Muscle of leg (tissue), 11 donors: ENCODE data around the gene ANO1. TPM values are rescaled to one million over a fixed set of nuclear protein-coding genes. Genes with fewer than 3 reads are reported as not detected.

Experiments used
- DNase-seq: peaks from one replicate; pipeline ENCODE4 v3.0.0; 2013
- H3K27ac ChIP-seq: one replicate; pipeline ENCODE4 v1.5.1; 2013; ENCODE audit warnings: mild to moderate bottlenecking, low read length, control low read depth
- H3K27me3 ChIP-seq: one replicate; pipeline ENCODE4 v1.6.1; 2013; ENCODE audit warnings: low read length; ENCODE audit not compliant: control insufficient read depth, insufficient read depth
- H3K36me3 ChIP-seq: one replicate; pipeline ENCODE4 v1.6.1; 2013; ENCODE audit warnings: low read length; ENCODE audit not compliant: control insufficient read depth, insufficient read depth
- H3K4me1 ChIP-seq: one replicate; pipeline ENCODE4 v1.6.1; 2013; ENCODE audit warnings: low read length; ENCODE audit not compliant: control insufficient read depth, insufficient read depth
- H3K4me3 ChIP-seq: one replicate; pipeline ENCODE4 v1.5.1; 2013; ENCODE audit warnings: low read length, control low read depth
- H3K9me3 ChIP-seq: replicated peaks from 2 replicates; pipeline ENCODE4 v1.6.1; 2013; ENCODE audit warnings: low read depth, low read length; ENCODE audit not compliant: control insufficient read depth
- WGBS: methylation state at CpG from one replicate; pipeline ENCODE4 v1.1.5; 2013; ENCODE audit warnings: missing lambda C conversion rate; ENCODE audit not compliant: insufficient coverage; 5-methylcytosine and 5-hydroxymethylcytosine counted together
- polyA plus RNA-seq, 8 donors: library from polyadenylated mRNA; unstranded; fragments of 120-200 nt; gene quantifications; one replicate each; pipeline versions ENCODE4 v1.2.1 to v1.2.3, GENCODE V29; 2013; ENCODE audit warnings: inconsistent platforms in 1 of 8, low replicate concordance in 1 of 8; ENCODE audit not compliant: insufficient read length in 8 of 8, insufficient read depth in 1 of 8
- total RNA-seq: library from RNA; stranded (reverse); fragments of 120-200 nt; gene quantifications from one replicate; pipeline ENCODE4 v1.2.4, GENCODE V29; 2013

ANO1 gene
- total and polyA plus RNA-seq, 9 donors, result 5.1 to 15.4 (median 8.2) TPM

DNA sequence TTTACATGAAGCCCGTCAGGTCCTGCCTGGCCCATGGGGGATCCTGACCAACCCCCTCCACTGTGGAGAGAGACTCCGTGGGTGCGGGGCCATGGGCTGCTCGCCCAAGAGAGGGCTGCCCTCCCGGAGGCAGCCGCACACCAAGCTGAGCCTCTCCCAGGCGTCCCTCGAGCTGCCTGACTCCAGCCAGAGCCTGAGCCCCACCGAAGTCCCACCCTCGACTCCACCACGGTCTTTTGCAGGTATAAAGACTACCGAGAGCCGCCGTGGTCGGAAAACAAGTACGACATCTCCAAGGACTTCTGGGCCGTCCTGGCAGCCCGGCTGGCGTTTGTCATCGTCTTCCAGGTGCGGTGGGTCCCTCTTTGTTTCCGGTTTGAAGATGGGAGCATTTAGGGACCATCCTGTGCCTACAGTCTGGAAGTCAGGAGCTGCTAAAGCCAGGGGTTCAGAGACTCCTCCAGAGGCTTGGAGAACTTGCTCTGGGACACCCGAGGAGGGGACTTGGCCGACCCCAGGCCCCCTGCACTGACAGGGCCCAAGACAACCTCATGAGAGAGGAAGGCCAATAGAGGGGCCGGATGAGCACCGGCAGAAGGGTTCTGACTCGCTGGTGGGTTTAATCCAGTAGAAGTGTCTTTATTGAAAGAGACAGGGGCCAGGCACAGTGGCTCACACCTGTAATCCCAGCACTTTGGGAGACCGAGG is 107.4 kb downstream of the ANO1 start:
- Histone ChIP-seq H3K4me3 (no peak overlapping the region), H3K27me3 (peaks cover 3% of the 10 kb centered on the region), H3K27ac (no peak overlapping the region), H3K36me3 (no peaks in the 10 kb centered on the region), H3K4me1 (no peaks in the 10 kb centered on the region), H3K9me3 (no peaks in the 10 kb centered on the region)
- no peak for DNase-seq
- 87% methylated on average over 25 of the region's 28 CpGs for WGBS

DNA sequence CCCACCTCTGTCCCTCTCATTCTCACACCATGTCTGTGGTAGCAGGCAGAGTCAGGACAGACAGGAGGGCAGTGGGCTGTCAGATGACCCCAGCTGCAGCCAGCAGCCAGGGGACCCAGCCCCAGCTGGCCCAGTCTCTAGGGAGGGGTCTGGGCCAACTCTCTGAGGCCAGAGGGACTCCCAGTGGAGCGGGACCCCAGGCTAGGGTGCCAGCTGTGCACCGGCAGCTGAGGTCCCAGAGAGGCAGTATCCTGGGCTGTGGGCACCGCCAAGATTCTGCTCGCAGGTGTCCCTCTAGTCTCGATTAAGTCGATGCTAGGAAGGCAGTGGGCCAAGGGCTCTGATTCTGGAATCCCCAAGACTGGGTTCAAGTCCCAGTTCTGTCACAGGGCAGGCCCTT is 108.3 kb downstream of the ANO1 start:
- DNase-seq, result no peak
- Histone ChIP-seq H3K27me3 (peaks cover 3% of the 10 kb centered on the region), H3K9me3 (no peaks in the 10 kb centered on the region), H3K36me3 (no peaks in the 10 kb centered on the region), H3K4me1 (no peaks in the 10 kb centered on the region), H3K4me3 (no peak overlapping the region), H3K27ac (no peak overlapping the region)
- 80% methylated on average over 6 of the region's 6 CpGs for WGBS

DNA sequence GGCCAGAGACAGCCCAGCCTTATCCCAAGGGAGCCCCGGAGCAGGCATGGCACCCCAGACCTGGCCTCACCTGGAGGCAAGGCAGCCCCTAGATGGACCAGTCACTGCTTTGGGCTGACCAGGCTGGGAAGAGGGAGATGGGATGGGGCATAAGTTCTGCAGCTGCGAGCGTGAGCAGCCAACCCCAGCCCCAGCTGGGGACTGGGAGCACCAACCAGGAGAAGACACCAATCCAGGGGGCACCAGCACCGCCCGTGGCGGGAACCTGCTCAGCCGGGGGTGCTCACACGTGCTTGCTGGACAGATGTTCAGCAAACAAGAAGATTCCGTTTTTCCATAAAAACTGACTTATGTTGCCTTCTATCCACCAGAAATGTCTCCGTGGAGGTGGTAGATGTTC is 108.8 kb downstream of the ANO1 start:
- 83% methylated on average over 5 of the region's 10 CpGs for WGBS
- Histone ChIP-seq H3K9me3 (no peaks in the 10 kb centered on the region), H3K27me3 (peaks cover 3% of the 10 kb centered on the region), H3K27ac (no peak overlapping the region), H3K36me3 (no peaks in the 10 kb centered on the region), H3K4me1 (no peaks in the 10 kb centered on the region), H3K4me3 (no peak overlapping the region)
- no peak for DNase-seq

DNA sequence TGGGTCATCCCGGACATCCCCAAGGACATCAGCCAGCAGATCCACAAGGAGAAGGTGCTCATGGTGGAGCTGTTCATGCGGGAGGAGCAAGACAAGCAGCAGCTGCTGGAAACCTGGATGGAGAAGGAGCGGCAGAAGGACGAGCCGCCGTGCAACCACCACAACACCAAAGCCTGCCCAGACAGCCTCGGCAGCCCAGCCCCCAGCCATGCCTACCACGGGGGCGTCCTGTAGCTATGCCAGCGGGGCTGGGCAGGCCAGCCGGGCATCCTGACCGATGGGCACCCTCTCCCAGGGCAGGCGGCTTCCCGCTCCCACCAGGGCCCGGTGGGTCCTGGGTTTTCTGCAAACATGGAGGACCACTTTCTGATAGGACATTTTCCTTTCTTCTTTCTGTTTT is 109.7 kb downstream of the ANO1 start:
- Histone ChIP-seq H3K4me1 (peaks cover 2% of the 10 kb centered on the region), H3K4me3 (no peak overlapping the region), H3K27ac (no peak overlapping the region), H3K36me3 (no peaks in the 10 kb centered on the region), H3K27me3 (peaks cover 4% of the 10 kb centered on the region), H3K9me3 (no peaks in the 10 kb centered on the region)
- 93% methylated on average over 5 of the region's 15 CpGs for WGBS
- no peak for DNase-seq

DNA sequence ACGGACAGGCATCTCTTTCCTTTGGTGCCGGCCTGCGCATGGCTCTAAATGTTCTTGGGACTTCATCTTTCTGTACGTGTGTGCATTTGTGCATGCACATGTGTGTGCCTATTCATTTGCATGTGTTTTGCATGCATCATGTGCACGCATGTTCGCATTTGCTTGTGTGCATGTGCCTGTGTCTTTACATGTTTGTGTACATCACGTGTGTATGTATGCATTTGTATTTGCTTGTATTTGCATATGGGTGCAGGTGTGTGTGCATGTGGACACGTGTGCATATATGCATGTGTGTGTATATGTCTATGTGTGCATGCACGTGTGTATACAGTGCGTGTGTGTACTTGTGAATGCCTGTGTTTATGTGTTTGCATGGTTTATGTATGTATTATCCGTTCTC is 111.5 kb downstream of the ANO1 start:
- WGBS, result 78% methylated on average over 9 of the region's 11 CpGs
- H3K27ac ChIP-seq, result no peak overlapping the region
- no peak overlapping the region for H3K4me3 ChIP-seq
- no peaks in the 10 kb centered on the region for H3K36me3 ChIP-seq
- no peaks in the 10 kb centered on the region for H3K9me3 ChIP-seq
- H3K27me3 ChIP-seq, result peaks cover 5% of the 10 kb centered on the region
- H3K4me1 ChIP-seq, result peaks cover 2% of the 10 kb centered on the region
- no peak for DNase-seq

DNA sequence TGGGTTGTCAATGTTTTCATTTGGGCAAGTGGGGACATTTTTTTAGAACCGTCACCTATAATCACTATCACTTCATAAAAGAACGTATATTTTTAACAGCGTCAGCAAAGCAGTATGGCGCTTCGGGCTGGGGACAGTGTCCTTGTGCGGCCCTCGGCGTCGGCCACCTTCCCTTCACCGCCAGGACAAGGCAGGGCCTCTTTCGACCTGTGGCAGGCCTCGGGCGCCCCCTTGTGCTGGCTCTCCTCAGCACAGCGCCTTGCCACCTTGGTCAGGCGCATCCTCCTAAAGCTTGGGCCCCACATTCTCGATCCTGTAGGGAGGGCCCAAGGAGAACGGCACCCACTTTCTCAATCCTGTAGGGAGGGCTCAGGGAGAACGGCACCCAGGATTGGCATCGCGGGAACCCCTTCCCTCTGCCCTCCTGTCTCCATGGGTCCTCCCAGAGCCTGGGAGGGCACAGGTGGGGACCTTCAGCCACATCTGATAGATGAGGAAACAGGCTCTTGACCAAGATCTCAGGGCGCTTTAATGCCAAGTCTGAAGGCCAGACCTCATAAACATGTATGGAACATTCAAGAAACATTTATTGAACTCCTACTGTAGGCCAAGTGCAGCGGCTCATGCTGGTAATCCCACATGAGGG is 113.5 kb downstream of the ANO1 start:
- DNase-seq, result peak; percentile 69
- Histone ChIP-seq H3K36me3 (no peaks in the 10 kb centered on the region), H3K27me3 (peaks cover 9% of the 10 kb centered on the region), H3K27ac (no peak overlapping the region), H3K9me3 (no peaks in the 10 kb centered on the region), H3K4me1 (peaks cover 2% of the 10 kb centered on the region), H3K4me3 (no peak overlapping the region)
- WGBS, result 7% methylated on average over 19 of the region's 22 CpGs

DNA sequence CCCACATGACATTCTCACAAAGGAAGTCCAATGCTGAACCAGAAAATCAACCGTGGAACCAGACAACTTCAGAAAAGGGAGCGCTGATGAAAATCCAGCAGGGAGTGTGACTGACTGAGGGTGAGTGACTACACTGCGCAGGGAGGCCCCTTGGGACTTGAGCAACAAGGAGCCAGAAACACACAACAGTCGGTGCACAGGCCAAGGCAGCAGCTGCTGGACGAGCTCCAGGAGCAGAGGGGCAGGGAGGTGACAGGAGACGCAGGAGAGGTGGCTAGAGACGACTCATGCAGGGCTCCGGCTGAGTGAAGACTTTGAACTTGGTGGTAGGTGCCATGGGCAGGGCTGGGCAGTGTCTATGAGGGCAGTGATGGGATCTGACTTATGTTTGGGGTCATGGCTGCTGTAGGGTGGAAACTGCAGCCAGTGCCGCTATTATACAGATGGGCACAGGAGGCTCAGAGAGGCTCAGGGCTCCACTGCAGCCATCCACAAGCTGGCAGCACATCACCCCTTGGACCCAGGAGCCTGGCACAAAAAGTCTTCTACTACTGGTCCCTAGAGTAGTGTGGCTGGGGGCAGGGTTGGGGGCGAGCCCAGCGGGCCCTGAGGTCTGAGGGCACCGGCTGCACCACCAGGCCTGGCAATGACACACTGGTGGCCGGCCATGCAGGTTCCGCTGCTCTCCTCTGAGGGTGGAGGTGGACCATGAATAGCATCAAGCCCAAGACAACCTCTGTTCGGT is 114.7 kb downstream of the ANO1 start:
- Histone ChIP-seq H3K9me3 (no peaks in the 10 kb centered on the region), H3K27me3 (peaks cover 9% of the 10 kb centered on the region), H3K4me3 (no peak overlapping the region), H3K27ac (no peak overlapping the region), H3K4me1 (peaks cover 2% of the 10 kb centered on the region), H3K36me3 (no peaks in the 10 kb centered on the region)
- 76% methylated on average over 10 of the region's 15 CpGs for WGBS
- DNase-seq, result peak; percentile 29

DNA sequence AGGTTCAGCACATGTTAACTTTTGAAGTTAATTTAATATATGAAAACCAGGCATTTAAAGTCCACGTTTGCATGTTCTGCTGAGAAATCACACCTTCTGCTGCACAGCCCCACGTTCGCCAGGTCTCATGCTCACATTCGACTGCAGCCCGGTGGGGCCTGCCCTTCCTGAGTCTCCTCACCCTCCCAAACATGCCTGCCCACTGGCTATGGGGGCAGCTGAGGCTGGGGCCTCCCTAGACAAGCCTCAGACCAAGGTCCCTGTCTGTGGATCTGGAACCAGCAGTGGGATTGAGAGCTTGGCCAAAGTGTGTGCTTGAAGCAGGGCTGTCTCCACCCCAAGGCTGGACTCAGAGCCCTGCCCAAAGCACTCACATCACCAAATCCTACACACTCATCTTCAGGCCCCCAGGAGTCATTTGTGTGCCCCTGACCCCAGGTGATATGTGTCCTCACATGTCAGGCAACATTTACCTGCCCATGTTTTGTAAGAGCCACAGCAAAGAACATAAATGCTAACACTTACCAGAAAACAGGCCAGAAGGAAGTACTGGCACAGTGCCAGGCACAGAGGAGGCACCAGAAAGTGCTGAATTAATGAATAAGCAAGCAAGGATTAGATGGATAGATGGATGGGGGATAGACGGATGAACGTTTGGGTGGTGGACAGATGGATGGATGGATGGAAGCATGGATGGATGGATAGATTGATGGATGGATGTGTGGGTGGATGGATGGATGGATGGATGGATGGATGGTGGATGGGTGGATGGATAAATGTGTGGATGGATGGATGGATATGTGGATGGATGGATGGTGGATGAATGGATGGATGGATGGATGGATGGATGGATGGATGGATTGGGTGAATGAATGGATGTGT is 115.5 kb downstream of the ANO1 start:
- peaks cover 2% of the 10 kb centered on the region for H3K4me1 ChIP-seq
- 81% methylated on average over 6 of the region's 7 CpGs for WGBS
- no peak overlapping the region for H3K4me3 ChIP-seq
- no peak overlapping the region for H3K27ac ChIP-seq
- H3K27me3 ChIP-seq, result peaks cover 6% of the 10 kb centered on the region
- no peaks in the 10 kb centered on the region for H3K36me3 ChIP-seq
- no peak for DNase-seq
- H3K9me3 ChIP-seq, result no peaks in the 10 kb centered on the region

DNA sequence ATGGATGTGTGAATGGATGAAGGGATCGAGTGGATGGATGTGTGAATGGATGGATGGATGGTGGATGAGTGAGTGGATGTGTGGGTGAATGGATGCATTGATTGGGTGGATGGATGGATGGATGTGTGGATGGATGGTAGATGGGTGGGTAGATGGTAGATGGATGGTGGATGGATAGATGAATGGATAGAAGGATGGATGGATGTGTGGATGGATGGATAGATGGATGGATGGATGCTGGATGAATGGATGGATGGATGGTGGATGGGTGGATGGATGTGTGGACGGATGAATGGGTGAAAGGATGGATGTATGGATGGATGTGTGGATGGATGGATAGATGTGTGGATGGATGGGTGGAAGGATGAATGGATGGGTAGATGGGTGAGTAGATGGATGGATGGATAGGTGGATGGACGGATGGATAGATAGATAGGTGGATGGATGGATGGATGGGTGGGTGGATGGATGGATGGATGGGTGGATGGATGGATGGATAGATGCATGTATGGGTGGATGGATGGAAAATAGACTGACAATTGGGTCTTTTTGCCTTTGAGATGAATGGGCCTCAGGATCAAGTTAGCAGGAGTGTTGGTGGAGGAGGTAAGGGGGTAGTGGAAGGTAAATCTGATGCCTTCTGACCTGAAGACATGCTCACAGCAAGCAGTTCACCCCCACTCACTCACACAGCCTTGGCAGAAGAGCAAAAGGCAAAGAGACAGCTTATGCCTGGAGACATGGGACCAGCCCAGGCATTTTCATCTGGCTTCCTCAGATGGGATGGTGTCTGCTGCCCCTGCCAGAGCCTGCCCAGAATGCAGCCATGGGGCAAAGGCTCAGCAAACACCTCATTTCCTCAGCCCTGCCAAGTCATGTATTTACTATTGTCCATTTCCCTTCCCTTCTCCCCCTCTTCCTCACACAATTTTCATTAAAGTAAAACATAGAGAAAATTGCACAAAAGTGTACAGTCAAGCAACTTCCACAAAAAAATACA is 117.0 kb downstream of the ANO1 start:
- H3K4me3 ChIP-seq, result no peak overlapping the region
- H3K36me3 ChIP-seq, result no peaks in the 10 kb centered on the region
- 84% methylated on average over 3 of the region's 3 CpGs for WGBS
- no peaks in the 10 kb centered on the region for H3K9me3 ChIP-seq
- DNase-seq, result no peak
- peaks cover 2% of the 10 kb centered on the region for H3K4me1 ChIP-seq
- peaks cover 9% of the 10 kb centered on the region for H3K27me3 ChIP-seq
- H3K27ac ChIP-seq, result no peak overlapping the region
